ENCODE measurements around the gene LCLAT1.

- TF ChIP-seq POLR2A (IDR thresholded peaks at IDR 0.05) (no peak), CTCF (IDR thresholded peaks at IDR 0.05) (no peak)
Observed at GRCh38 chr2:30439296-30439695, 7.8 kb upstream of the LCLAT1 start.

Measured in thyroid gland (tissue), 4 donors.